ENCODE data around the gene FAXC.
A peak's percentile ranks its signal among the peaks of the same experiment; 100 is the strongest.

FAXC gene

DNA sequence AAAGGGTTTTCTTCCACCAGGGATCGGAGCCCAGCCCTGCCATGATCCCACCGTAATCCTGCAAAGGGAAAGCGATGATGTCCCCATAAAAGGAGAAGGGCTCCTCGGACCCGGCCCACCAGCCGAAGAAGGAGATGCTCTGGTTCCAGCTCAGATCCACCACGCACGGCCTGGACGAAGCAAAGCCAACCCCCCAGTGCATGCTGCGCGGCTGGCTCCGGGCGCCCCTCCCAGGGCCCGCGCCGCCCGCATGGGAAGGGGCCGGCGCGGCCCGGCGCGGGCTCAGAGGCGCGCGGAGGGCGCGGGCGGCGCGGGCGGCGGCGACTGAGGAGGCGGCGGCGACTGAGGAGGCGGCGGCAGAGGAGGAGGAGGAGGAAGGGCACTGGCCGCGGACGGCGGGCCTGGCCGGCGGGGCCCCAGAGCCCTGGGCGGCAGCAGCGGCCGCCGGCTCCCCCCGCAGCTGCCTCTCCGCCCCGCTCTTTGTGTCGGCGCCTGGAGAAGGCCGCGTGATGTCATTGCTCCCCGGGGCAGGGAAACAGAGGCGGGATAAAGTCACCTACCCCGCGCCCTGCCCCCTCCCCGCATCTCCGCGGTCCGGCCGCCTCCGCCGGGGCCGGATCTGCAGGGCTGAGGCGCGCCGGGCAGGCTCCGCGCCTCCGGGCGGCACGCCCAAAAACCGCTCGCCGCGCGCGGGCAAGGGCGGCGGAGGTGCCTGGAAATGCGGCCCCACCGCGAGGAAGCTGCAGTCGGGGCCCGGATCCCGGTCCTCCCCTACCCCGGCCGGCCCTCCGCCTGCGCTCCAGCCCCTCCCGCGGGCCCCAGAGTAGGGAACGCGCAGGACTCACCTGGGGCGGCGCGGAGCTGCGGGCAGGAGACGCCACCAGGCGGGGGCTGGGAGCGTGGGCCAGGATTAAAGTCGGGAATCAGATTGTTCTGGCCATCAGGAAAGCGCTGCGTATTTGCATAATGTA is at the start of gene FAXC:
Gene FAXC (minus strand): TSS at position 504 of the 971 bp plus-strand sequence. CDS start 302 bp downstream, at position 202.
- no peak for DNase-seq (ENCODE audit: low read depth)

DNA sequence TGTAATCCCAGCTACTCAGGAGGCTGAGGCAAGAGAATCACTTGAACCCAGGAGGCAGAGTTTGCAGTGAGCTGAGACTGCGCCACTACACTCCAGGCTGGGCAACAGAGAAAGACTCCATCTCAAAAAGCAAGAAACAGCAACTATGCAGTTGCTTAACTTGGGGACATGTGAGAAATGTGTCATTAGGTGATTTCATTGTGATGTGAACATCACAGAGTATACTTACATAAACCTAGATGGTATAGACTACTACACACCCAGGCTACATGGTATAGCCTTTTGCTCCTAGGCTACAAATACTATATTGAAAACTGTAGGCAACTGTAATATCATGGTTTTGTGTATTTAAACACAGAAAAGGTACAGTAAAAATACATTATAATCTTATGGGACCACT is 47.8 kb upstream of the FAXC start:
- DNase-seq (ENCODE audit: low read depth) = no peak

DNA sequence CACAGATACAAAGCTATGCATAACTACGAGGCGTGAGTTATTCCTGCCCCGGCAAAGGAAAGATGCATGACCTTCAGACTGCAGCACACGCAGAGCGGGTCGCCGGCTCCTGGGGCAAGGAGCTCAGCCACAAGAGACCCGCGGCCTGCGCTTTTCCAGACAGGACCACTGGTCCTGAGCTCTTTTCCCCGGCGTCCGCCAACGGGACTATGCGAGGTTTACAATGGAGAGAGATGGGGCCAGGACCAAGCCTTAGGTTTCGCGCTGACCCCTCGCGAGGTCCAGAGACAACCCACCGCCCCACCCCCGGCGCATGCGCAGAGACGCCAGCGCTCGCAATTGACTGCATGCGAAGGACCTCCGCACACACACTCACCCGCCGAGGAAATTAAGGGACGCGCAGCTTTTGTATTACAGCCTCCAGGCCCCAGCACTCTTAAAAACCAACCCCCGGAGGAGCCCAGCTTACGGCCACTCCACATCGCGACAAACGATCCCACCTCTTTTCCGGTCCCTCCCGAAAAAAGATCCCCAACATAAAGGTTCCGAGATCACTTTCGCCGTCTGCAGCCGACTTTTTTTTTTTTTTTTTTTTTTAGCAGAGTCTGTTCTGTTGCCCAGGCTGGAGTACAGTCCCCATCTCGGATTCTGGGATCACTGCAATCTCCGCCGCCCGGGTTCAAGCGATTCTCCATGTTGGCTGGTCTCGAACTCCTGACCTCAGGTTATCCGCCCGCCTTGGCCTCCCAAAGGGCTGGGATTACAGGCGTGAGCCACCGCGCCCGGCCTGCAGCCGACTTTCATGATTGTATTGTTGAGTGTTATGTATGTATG is 44.4 kb upstream of the FAXC start, which contains the start of gene COQ3:
Gene COQ3 (minus strand): TSS at position 498 of the 834 bp plus-strand sequence. CDS start 16 bp downstream, at position 482.
- DNase-seq (ENCODE audit: low read depth) = peak; percentile 46

DNA sequence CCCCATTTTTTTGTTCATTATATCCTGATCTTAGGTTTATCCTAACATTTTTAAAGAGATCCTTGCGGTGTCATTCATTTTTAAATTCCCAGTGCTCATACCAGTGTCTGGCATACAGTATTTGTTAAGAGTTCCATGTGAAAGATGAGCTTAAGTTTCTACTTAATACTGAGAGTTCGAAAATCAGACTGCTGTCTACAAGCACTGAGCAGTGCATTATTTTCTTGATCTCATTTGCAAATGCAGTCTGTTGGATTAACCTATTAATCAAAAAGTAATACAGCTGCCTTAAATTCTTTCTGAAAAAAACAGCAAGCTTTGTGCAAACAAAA is 43.9 kb upstream of the FAXC start:
- DNase-seq (ENCODE audit: low read depth) = no peak

DNA sequence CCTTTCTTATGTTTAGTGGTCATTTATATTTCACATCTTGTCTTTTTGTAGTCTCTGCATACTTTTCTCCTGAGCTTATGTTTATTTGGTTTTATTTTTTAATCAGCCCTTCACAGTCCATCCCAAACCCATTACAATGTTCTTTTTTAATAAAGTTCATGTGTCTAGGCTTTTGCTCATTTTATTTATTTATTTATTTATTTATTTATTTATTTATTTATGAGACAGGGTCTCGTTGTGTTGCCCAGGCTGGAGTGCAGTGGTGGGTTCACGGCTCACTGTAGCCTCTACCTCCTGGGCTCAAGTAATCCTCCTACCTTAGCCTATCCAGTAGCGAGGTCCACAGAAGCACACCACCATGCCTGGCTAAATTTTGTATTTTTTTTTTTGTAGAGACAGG is 41.4 kb upstream of the FAXC start:
- no peak for DNase-seq (ENCODE audit: low read depth)

DNA sequence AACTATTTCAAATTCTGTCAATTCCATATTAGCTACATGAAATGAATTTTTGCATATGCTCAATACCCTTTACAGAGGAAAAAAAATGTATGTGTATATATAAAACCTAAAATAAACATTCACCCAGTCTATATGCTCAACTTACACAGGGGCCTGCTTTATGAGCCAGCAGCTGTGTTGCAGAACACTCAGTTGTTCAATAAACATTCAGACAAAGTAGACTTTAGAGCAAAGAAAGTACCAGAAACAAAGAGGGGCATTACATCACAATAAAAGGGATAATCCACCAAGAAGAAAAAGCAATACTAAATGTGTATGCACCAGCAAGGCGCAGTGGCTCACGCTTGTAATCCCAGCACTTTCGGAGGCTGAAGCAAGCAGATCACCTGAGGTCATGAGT is 35.0 kb upstream of the FAXC start:
- no peak for DNase-seq (ENCODE audit: low read depth)

DNA sequence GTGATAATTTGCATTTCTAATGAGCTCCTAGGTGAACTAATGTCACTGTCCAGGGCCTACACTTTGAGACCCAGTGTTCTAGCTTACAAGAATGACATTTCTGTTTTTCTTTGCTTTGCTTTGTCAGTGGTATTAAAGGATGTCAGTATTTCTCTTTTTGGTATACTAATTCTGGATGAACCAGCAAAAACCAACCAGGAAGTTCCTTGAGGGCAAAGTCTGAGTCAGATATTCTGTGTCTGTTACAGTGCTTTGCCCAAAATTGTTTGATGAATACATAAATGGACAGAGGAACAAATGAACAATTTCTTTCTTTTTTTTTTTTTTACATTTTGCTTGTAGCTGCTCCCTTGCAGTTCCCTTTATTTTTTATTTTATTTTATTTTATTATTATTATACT is 29.2 kb upstream of the FAXC start:
- no peak for DNase-seq (ENCODE audit: low read depth)

DNA sequence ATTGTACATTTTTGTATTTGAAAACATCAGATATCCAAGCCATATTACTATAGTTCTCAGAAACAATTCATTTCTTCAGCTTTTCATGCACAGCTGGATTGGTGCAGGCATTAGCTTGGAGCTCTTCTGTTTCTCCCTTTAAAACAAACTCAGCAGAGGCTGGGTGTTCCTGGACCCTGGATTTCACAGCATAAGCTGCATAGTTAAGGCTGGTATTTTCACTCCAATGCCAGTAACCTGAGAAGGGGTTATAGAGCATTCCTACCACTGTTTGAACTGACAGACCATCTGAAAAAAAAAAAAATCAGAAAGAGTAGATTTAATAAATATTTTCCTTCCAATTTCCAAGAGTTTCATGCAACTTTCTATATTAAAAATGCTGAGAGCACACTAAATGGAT is 20.1 kb upstream of the FAXC start:
- no peak for DNase-seq (ENCODE audit: low read depth)

DNA sequence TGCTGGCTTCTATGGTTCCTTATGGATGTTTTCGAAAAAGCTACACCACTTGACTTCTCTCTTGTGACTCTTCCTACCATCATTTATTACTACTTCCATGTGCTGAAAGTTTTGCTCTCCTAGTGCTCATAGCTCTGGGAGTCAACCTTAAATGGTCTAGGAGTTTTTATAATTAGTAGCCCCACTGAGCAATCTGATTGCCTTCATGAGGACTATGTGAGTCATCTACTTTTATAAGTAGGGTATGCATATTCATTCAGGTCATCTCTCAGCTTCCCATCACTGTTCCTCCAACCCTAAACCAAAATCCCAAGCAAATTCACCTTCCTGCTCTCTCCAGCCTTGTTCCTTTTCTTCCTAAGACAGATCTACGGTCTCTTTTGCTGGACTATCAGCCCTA is 17.4 kb upstream of the FAXC start:
- DNase-seq (ENCODE audit: low read depth) = no peak

DNA sequence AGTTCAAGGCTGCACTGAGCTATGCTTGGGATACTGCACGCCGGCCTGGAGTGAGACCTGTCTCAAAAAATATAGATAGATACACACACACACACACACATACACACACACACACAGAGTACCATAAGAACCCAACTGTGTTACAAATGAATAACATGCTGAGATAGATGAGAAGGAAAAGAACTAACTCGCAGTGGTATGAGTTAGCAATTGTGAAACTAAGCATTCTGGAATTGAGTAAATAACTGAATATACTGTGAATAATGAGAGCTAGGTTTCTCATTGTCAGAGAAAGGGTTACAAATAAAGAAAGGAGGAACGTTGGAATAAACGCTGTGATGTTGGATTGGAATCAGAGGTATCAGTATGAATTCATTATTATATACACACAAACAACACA is 14.6 kb upstream of the FAXC start:
- no peak for DNase-seq (ENCODE audit: low read depth)

DNA sequence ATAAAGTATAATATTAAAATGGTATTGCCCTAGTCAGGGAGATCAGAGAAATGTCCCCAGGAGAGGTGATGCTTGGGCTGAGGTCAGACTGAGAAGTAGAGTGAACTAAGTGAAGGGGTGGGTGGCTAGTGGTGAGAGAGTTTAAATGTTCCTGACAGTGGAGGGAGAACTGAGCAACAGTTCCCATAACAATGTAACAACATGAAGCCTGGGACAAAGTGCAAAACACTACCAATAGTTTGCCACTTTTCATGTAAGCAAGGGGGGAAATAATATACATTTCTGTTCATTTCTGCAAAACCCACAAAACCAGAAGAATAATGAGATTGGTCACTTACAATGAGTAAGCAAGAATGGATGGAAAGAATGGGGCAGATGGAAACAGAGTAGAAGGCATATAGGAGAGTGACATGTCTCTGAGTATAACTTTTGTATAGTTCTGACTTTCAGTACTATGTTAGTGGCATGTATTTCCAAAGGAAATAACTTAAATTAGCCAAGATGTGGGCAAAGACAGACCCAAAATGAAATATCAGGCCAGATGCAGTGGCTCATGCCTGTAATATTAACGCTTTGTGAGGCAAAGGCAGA is 13.3 kb upstream of the FAXC start:
- DNase-seq (ENCODE audit: low read depth) = no peak

DNA sequence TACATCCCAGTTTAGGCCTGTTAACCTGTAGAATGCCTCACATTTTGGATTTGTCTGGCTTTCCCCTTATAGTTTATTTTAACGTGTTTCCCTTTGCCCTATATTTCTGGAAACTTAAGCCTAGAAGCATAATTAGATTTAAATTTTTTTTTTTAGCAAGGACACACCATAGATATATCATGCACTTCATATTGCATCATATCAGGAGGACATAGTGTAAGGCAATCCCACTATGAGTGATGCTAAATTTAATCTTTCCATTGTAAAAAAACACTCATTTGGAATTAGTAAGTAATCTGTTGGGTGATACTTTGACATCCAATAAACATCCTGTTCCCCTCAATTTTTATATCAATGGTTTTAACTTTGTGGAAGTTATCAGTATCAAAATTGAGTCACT is 10.3 kb upstream of the FAXC start:
- no peak for DNase-seq (ENCODE audit: low read depth)

DNA sequence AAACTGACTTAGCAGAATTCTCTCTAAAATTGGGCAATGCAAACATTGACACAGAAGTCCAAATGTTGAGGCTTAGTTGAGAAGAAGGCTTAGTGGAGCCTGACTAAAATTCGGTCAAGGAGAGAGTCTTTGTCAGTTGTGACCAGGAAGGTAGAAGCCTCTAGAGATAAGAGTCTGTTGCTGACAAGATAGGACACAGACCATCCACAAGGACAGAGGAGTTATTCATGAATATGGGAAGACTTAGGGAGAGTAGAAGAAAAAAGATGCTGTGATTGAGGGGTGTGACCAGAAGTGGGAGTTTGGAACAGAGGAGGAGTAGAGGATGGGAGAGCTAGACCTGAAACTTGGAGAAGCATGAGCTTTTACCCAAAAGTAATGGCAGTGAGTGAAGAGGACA is 7.2 kb upstream of the FAXC start:
- DNase-seq (ENCODE audit: low read depth) = no peak

DNA sequence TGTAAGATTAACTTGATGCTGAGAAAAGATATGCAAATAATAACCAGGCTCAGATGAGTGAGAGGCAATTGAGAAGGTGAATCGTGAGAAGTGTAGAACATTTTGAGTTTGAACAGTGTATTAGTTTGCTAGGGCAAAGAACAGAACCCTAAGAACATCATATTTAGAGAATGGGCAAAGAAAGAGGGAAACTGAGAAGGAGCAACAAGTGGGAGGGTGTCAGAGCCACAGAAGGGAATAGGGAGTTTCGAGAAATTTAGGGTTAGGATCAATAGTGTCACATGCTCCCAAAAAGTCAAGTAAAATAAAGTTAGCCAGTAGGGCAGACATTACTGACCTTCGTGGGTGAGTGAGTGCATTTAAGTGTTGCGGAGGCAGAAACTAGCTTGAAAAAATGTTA is 5.5 kb upstream of the FAXC start:
- no peak for DNase-seq (ENCODE audit: low read depth)

DNA sequence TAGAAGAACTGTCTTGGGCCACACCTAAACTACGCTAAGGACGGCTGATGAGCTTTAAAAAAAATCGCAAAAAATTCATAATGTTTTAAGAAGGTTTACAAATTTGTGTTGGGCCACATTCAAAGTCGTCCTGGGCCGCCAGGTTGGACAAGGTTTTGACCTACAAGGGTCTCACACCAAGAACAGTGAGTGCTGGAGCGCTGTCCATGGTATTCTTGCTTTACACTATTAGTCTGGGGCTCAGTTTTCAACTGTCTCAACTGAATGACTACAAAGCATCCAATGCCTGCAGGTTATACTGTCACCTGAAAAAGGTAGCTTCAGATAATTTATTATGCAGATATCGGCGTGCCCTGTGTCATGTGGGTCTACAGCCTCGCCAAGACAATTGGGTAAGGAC is 3.7 kb upstream of the FAXC start:
- no peak for DNase-seq (ENCODE audit: low read depth)

DNA sequence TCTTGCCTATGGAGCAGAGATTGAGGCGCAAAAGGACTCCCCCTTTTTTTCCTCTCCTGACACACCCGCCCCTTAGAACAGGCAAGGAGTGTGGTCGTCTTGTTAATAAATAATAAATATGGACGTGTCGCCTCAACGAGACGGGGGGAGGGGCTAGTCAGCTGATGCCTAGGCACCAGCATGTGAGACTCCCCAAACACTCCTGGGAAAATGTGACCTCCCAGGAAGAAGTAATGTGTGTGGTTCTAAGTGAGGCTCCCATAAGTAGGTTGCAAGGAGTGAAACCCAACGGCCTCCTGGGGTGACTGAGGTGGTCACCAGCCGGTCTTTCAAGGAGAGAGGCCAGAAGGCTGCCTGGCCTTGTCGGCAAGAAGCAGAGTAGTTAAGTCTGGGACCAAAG is 1.1 kb upstream of the FAXC start:
- DNase-seq (ENCODE audit: low read depth) = no peak

DNA sequence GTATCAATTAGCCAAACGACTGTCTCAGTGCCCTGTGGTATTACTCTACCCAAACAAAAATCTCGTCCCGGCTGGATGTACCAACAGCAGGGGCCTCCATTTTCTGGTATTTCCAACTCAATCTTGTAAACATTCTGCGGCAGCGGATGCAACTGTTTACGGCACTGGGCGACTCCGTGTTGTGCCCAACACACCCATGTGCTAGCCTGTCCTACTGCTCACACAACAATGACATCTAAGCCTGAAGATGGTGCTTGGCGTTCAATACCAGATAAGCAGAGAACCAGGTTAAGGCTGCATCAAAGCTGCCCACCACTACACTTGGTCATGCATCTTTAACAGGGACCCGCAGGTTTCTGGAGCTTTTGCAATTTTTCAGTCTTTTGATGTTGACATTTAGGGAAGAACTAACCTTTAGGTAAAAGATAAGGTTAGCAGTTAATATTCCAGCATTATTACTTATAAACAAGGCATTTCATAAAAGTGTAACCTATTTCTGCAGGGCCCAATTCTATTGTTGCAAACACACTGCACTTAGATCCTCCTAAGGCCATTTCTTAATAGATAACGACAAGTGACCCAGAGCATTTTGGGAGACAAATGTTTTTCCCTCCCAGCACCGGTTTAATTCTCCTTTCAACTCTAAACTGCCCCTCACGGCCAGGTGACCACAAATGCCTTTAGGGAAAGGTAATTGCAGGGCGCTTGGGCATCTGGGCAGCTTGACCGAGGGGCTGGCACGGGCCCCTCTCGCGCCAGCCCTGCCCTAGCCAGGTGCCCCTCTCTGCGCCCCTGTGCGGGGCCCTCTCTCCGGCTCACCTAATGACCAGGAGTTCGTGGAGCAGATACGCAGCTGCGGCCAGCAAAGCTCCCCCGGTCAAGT is 945 bp downstream of the FAXC start:
- no peak for DNase-seq (ENCODE audit: low read depth)

DNA sequence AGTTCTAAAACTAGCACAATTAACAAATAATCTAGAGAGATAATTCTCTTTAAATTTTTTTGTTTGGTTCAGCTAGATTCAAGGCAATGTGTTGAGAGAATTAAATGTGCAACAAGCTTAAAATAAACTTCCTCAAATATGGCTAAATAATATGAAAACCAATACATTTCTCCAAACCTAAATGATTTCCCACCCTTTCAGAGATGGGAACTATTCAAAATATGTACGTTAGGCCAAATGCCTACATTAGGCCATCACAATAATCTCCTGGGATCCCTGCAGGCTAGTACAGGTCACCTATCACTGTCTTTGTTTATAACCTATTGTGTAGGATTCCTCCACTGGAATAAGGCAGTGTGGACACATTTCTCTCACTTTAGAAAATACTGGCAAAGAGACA is 1.7 kb downstream of the FAXC start:
- DNase-seq (ENCODE audit: low read depth) = no peak

DNA sequence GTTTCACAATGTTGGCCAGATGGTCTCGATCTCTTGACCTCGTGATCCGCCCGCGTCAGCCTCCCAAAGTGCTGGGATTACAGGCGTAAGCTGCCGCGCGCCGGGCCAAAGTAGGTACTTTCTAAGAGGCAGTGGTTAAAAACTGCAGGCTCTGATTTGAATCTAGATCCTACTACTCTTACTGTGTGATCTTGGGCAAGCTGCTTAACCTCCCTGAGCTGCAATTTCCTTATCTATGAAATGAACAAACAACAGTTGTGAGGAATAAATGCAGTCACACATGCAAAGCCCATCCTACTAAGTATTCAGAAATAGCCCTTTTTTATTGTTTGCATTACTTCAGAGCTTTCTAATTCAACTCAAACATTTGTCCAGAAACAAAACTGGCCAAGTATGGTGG is 2.9 kb downstream of the FAXC start:
- DNase-seq (ENCODE audit: low read depth) = no peak

DNA sequence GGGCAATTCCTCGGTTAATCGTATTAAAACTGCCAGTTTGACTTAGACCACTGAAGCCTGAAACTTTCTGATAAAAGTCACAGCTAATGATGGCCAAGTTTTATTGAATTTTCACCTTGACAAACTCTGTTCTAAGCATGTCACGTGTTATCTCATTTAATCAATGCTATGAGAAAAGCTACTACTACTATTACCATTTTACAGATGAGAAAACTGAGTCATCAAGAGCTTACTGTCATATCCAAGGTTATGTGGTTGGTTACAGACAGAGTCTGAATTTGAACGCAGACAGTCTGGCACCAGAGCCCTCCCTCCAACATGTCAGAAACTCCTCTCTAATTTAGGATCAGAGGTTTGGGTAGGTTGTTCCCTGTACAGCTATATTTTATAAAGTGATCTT is 4.3 kb downstream of the FAXC start:
- no peak for DNase-seq (ENCODE audit: low read depth)

DNA sequence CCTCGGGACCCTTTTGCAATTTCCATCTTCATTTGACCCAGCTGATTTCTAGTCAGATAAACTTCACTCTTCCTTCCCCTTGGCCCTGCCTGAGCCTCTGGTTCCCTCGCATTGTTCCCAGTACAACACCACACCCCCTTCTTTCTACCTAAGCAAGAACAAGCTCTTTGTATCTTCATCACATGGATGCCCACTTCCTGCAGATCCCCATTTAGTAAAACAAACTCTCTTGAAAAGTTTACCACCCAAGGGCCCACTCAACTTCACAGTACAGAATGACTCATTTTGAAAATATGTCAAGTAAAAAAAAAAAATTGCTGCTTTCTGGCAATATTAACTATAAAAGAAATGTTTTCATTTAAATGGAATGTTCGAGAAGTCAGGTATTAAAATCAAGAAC is 5.2 kb downstream of the FAXC start:
- no peak for DNase-seq (ENCODE audit: low read depth)

Measured in stimulated activated CD8-positive, alpha-beta memory T cell treated with anti-CD3 and anti-CD28 coated beads, Interleukin-12 subunit alpha, Interleukin-12 subunit beta, amount 100 ng/mL, for 1 hour (primary cell).